Measurements from ENCODE around the gene FBXL15.

The FBXL15 gene

DNA sequence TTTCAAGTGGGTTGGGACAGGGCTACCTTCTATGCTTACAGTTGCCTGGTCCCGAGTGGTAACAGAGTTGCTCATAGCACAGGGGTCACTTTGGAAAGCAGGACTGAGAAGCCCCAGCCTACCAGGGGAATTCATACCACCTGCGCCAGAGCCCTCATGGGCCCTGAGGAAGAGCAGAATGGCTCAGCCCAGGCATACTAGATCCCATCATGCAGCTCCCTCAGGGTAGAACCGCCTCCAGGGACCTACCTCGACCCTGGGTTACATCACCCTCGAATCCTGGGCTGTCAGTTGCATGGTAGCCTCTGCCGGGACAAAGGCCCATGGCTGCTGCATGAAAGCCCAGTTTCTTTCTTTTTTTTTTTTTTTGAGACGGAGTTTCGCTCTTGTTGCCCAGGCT lies 8.8 kb downstream of the FBXL15 start:
- TF ChIP-seq, protein P1, sequence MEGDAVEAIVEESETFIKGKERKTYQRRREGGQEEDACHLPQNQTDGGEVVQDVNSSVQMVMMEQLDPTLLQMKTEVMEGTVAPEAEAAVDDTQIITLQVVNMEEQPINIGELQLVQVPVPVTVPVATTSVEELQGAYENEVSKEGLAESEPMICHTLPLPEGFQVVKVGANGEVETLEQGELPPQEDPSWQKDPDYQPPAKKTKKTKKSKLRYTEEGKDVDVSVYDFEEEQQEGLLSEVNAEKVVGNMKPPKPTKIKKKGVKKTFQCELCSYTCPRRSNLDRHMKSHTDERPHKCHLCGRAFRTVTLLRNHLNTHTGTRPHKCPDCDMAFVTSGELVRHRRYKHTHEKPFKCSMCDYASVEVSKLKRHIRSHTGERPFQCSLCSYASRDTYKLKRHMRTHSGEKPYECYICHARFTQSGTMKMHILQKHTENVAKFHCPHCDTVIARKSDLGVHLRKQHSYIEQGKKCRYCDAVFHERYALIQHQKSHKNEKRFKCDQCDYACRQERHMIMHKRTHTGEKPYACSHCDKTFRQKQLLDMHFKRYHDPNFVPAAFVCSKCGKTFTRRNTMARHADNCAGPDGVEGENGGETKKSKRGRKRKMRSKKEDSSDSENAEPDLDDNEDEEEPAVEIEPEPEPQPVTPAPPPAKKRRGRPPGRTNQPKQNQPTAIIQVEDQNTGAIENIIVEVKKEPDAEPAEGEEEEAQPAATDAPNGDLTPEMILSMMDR (IDR thresholded peaks at IDR 0.05; ENCODE audit: low read depth, low read length, missing control alignments): no peak

DNA sequence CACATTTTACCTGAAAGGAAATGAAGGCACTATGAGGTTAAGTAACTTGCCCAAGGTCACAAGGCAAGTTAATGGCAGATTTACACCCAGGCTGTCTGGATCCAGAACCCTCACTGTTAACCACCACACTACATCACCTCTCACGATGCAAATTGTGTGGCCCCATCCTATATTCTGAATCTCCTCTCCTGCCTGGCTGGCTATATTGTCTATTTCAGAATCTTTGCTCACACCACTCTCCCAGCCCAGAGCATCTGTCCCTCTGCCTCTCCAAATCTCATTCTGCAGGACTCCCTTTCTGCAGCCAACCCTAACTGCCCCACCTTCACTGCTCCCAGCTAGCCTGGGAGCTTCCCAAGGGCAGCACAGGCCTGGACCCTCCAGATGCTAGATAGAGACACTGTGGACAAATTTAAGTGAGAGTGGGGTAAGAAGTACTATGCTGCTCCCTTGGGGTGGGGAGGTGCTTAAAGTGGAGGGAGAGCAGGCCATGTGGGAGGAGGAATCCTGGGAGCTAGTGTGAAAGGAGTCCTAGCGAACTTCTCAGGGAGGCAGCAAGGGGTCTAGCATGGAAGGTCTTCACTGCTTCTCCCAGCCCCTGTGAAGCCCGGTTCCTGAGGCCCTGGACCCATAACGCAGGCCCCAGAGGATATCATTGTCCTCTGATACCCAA lies 11.0 kb downstream of the FBXL15 start:
- peak overlapping the region; percentile 66 for H3K4me3 ChIP-seq (replicated peaks; ENCODE audit: low read depth, low read length)
- TF ChIP-seq, protein P1 (IDR thresholded peaks at IDR 0.05; ENCODE audit: low read depth, low read length, missing control alignments): no peak
- no peak for DNase-seq (ENCODE audit: extremely low read depth, low read depth)

More for the DNA sequence above, 8.8 kb downstream of the FBXL15 start:
- no peak for DNase-seq (ENCODE audit: extremely low read depth, low read depth)
- H3K4me3 ChIP-seq (replicated peaks; ENCODE audit: low read depth, low read length): no peak overlapping the region

DNA sequence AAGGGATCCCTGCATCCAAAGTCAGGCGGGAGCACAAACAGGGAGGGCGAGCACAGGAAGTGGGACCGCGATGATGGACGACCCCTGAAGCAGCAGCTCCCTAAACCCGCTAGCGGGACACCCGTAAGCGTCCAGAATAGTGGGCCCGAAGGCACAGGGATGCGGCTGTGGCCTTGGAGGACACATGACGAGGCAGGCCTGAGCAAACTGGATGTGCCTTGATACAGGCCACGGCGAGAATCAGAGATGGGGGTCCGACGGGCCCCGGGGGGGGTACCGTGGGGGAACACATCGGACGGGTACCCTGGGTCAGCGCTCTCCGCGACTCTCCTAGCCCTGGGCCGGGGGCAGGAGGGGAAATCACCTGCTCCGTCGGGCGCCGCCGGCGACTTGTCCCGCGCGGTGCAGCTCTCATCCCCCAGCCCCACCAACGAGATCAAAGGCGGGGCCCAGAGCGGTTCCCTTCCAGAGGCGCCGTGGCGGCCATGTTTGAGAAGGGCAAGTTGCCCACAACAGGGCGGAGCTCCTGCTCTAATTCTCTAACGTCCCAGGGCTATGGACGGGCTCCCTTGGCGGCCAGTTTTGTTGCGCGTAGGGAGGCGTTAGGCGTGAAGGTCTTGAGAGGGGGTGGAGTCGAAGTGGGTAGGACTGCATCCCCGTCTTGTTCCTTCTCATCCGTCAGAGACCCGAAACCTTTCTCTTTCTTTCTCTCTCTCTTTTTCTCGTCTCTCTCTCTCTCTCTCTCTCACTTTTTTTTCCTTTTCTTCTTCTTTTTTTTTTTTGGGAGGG lies 11.7 kb downstream of the FBXL15 start, which contains the start of gene CUEDC2:
Gene CUEDC2, minus strand, starts transcription at position 413 of the 789 bp plus-strand sequence. CDS start 7,386 bp downstream, outside the sequence.
- peak; percentile 87 for DNase-seq (ENCODE audit: extremely low read depth, low read depth)
- TF ChIP-seq, protein P1 (IDR thresholded peaks at IDR 0.05; ENCODE audit: low read depth, low read length, missing control alignments): no peak
- H3K4me3 ChIP-seq (replicated peaks; ENCODE audit: low read depth, low read length): peak within 1 kb of the TSS; percentile 66

DNA sequence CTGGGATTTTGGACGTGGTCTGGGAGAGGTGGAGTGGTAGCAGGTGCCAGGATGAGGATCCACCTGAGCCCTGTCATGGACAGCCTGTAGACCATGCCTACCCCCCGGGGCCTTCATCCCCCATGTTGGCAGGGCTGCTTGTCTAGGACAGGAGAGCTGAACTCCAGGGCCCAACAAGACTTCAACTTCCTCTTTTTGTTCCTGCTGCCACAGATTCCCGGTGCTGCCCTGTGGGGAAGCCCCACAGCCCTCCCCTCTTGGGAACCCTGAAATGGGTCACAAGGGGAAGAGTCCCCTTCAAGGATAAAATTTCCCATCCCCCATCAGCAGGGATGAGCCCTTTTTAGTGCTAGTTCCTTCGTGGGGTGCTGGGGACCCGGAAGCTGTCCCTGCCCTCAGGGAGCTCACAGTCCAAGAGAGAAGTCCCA lies 13.0 kb downstream of the FBXL15 start:
- DNase-seq (ENCODE audit: extremely low read depth, low read depth): no peak
- TF ChIP-seq, protein P1 (IDR thresholded peaks at IDR 0.05; ENCODE audit: low read depth, low read length, missing control alignments): no peak
- no peak overlapping the region for H3K4me3 ChIP-seq (replicated peaks; ENCODE audit: low read depth, low read length)

DNA sequence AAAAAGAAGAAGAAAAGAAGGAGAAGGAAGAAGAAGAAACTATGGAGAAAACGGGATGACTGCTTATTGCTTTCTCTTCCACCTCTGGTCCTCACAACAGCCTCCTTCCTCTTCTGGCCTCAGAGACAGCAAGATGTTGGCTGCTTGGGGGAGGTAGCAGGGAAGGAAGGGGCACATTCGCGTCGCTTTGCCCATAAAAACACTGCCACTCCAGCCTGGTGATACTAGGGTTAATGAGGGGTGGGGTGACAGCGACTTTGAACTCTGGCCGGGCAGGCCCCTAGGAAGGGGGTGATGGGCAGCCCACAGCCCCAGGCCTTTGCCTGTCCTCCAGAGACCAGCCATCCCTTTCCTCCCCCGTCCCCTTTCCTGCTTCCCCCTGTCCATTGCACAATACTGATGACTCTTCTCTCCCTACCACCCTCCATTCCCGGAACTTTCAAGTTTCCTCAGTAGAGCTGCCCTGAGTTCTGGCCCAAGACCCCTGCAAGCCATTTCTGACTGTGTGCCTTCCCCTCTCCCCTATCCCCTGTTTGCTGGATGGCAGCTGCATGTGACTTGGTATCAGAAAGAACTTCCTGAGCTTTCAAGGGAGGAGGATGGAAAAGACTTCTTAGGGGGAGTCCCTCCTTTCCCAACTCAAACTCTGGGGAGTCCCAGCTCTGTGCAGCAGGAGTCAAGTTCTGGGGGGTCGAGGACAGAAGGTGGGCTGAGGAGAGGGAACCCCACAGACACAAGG lies 13.9 kb downstream of the FBXL15 start:
- TF ChIP-seq, protein P1 (IDR thresholded peaks at IDR 0.05; ENCODE audit: low read depth, low read length, missing control alignments): no peak
- H3K4me3 ChIP-seq (replicated peaks; ENCODE audit: low read depth, low read length): no peak overlapping the region
- no peak for DNase-seq (ENCODE audit: extremely low read depth, low read depth)

DNA sequence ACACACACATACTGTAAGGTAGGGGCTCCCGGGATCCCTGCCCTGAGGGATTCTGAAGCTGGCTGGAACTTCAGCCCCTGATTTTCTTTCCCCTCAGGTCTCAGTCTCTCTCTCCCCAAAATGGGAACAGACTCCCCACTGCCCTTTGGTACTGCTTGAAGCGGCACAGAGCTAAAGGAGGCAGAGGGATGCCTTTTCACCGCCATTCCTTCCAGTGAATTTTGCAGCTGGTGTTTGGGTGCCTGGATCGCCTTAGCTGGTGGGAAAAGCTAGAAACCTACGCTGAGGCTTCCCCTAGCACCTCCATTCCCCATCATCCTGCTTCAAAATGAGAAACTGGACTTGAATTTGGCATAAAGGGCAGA lies 14.5 kb downstream of the FBXL15 start:
- TF ChIP-seq, protein P1 (IDR thresholded peaks at IDR 0.05; ENCODE audit: low read depth, low read length, missing control alignments): no peak
- DNase-seq (ENCODE audit: extremely low read depth, low read depth): no peak
- no peak overlapping the region for H3K4me3 ChIP-seq (replicated peaks; ENCODE audit: low read depth, low read length)

Measured in HFF-Myc (cell line).